Activated CD4-positive, CD25-positive, alpha-beta regulatory T cell (primary cell): ENCODE data around the gene PTGES2.
"Not testable (repeated sequence)": the region's sequence is repeated elsewhere in the genome, so short reads cannot be mapped to it uniquely, and the experiment has no call there.

Experiments
- DNase-seq, 4 experiments: peaks; one replicate each; lab custom pipeline; 2025; lab: John Stamatoyannopoulos, UW

The PTGES2 gene

GRCh38 chr9:128118971-128119665 is 8.4 kb downstream of the PTGES2 start:
- DNase-seq = no peak

GRCh38 chr9:128118472-128118857 is 9.1 kb downstream of the PTGES2 start:
- DNase-seq = no peak

GRCh38 chr9:128117613-128118471 is 9.7 kb downstream of the PTGES2 start:
- peak; percentile 91 to 99 (median 96) for DNase-seq

GRCh38 chr9:128116104-128117083 is 11.1 kb downstream of the PTGES2 start:
- DNase-seq = no peak

- no peak for DNase-seq
Observed at GRCh38 chr9:128115187-128116103, 12.1 kb downstream of the PTGES2 start.

- DNase-seq = no peak
Observed at GRCh38 chr9:128114326-128115186, 13.0 kb downstream of the PTGES2 start.

GRCh38 chr9:128113526-128114325 is 13.8 kb downstream of the PTGES2 start:
- DNase-seq = no peak

- not testable (repeated sequence) for DNase-seq
Observed at GRCh38 chr9:128111726-128112125, 15.8 kb downstream of the PTGES2 start.

GRCh38 chr9:128109050-128109709 is 18.3 kb downstream of the PTGES2 start:
- no peak for DNase-seq

- DNase-seq = no peak
Observed at GRCh38 chr9:128108269-128109049, 19.1 kb downstream of the PTGES2 start.

GRCh38 chr9:128107468-128108268 is 19.9 kb downstream of the PTGES2 start:
- DNase-seq = no peak

GRCh38 chr9:128106940-128107467 is 20.5 kb downstream of the PTGES2 start:
- DNase-seq = no peak

- DNase-seq = no peak
Observed at GRCh38 chr9:128106181-128106939, 21.2 kb downstream of the PTGES2 start.

- no peak for DNase-seq
Observed at GRCh38 chr9:128105538-128106175, 21.9 kb downstream of the PTGES2 start.

- no peak for DNase-seq
Observed at GRCh38 chr9:128104171-128104618, 23.3 kb downstream of the PTGES2 start.
